HG02943 (cell line): ENCODE measurements around the gene RBBP8NL.

Experiments
- ATAC-seq: cut with Tn5 transposase; IDR thresholded peaks from one replicate; pipeline ENCODE4 v1.9.1; 2021; ENCODE audit warnings: mild to moderate bottlenecking, low read depth, moderate library complexity; ENCODE audit not compliant: unreplicated experiment

Gene RBBP8NL

GRCh38 chr20:62424249-62425107 lies 2.9 kb downstream of the RBBP8NL start:
- no peak for ATAC-seq

- no peak for ATAC-seq
These were observed 4.0 kb downstream of the RBBP8NL start for GRCh38 chr20:62423326-62423706.

GRCh38 chr20:62422636-62423325 lies 4.6 kb downstream of the RBBP8NL start:
- ATAC-seq: no peak

GRCh38 chr20:62421716-62421990 lies 5.7 kb downstream of the RBBP8NL start:
- ATAC-seq: no peak

GRCh38 chr20:62420846-62421715 lies 6.3 kb downstream of the RBBP8NL start:
- ATAC-seq: no peak

GRCh38 chr20:62419759-62420158 lies 7.6 kb downstream of the RBBP8NL start:
- ATAC-seq: no peak

GRCh38 chr20:62418709-62419487 lies 8.4 kb downstream of the RBBP8NL start:
- no peak for ATAC-seq

GRCh38 chr20:62417981-62418708 lies 9.2 kb downstream of the RBBP8NL start:
- ATAC-seq: no peak

GRCh38 chr20:62416651-62417637 lies 10.4 kb downstream of the RBBP8NL start:
- ATAC-seq: no peak

- no peak for ATAC-seq
These were observed 11.8 kb downstream of the RBBP8NL start for GRCh38 chr20:62415354-62416111.

GRCh38 chr20:62413896-62414481 lies 13.3 kb downstream of the RBBP8NL start:
- no peak for ATAC-seq

- ATAC-seq: no peak
These were observed 14.2 kb downstream of the RBBP8NL start for GRCh38 chr20:62413025-62413570.

GRCh38 chr20:62412194-62413024 lies 14.9 kb downstream of the RBBP8NL start:
- no peak for ATAC-seq

- ATAC-seq: no peak
These were observed 15.7 kb downstream of the RBBP8NL start for GRCh38 chr20:62411479-62412193.

GRCh38 chr20:62410746-62411478 lies 16.4 kb downstream of the RBBP8NL start:
- ATAC-seq: no peak
